MM.1S (cell line): ENCODE results near the gene UQCR10.

ENCODE experiments used
- DNase-seq: peaks from one replicate; pipeline ENCODE4 v3.0.0-alpha.2; 2015
- H2AFZ ChIP-seq: fragments of 300-600 bp; sonication (generic); 2 replicates; pipeline ENCODE4 v1.6.0; 2016; ENCODE audit warnings: antibody characterized with exemption, low read length
- H3F3A ChIP-seq: fragments of 300-600 bp; sonication (generic); 2 replicates; pipeline ENCODE4 v1.6.1; 2016; ENCODE audit warnings: mild to moderate bottlenecking, antibody characterized with exemption, low read length, moderate library complexity, mixed read lengths; ENCODE audit not compliant: insufficient read depth
- H3K27ac ChIP-seq: fragments of 300-600 bp; sonication (generic); 2 replicates; pipeline ENCODE4 v1.5.1; 2016; ENCODE audit warnings: mild to moderate bottlenecking, low read length
- H3K27me3 ChIP-seq: fragments of 300-600 bp; sonication (generic); replicated peaks from 2 replicates; pipeline ENCODE4 v1.6.0; 2016; ENCODE audit warnings: low read length; ENCODE audit not compliant: insufficient read depth
- H3K36me3 ChIP-seq: fragments of 300-600 bp; sonication (generic); replicated peaks from 2 replicates; pipeline ENCODE4 v1.6.1; 2016; ENCODE audit warnings: mild to moderate bottlenecking, low read length, mixed read lengths; ENCODE audit not compliant: insufficient read depth
- H3K4me1 ChIP-seq: fragments of 300-600 bp; sonication (generic); 2 replicates; pipeline ENCODE4 v1.6.1; 2016; ENCODE audit warnings: low read length, mixed read lengths
- H3K4me2 ChIP-seq: fragments of 300-600 bp; sonication (generic); 2 replicates; pipeline ENCODE4 v1.6.0; 2016; ENCODE audit warnings: low read depth, low read length
- H3K4me3 ChIP-seq: fragments of 300-600 bp; sonication (generic); 2 replicates; pipeline ENCODE4 v1.5.1; 2016; ENCODE audit warnings: low read length, mixed read lengths
- H3K79me2 ChIP-seq: fragments of 300-600 bp; sonication (generic); 2 replicates; pipeline ENCODE4 v1.6.1; 2016; ENCODE audit warnings: mixed run types, low read length, mixed read lengths
- H3K9ac ChIP-seq: fragments of 300-600 bp; sonication (generic); 2 replicates; pipeline ENCODE4 v1.6.1; 2016; ENCODE audit warnings: low read length, mixed read lengths
- H3K9me2 ChIP-seq: fragments of 300-600 bp; sonication (generic); replicated peaks from 2 replicates; pipeline ENCODE4 v1.6.1; 2016; ENCODE audit warnings: mild to moderate bottlenecking, low read length, mixed read lengths; ENCODE audit not compliant: insufficient read depth
- H3K9me3 ChIP-seq: fragments of 300-600 bp; sonication (generic); replicated peaks from 2 replicates; pipeline ENCODE4 v1.6.1; 2016; ENCODE audit warnings: mild to moderate bottlenecking, low read length, mixed read lengths; ENCODE audit not compliant: insufficient read depth
- H4K20me1 ChIP-seq: fragments of 300-600 bp; sonication (generic); 2 replicates; pipeline ENCODE4 v1.6.1; 2016; ENCODE audit warnings: mild to moderate bottlenecking, low read length, moderate library complexity, mixed read lengths; ENCODE audit not compliant: insufficient read depth
- EZH2 ChIP-seq: fragments of 300-600 bp; sonication (generic); optimal IDR thresholded peaks from 2 replicates; pipeline ENCODE3; 2017; ENCODE audit warnings: low read depth, mild to moderate bottlenecking, antibody characterized with exemption, low read length, mixed read lengths
- EZH2phosphoT487 ChIP-seq: fragments of 300-600 bp; sonication (generic); IDR thresholded peaks from 2 replicates; pipeline ENCODE4 v1.6.1; 2018; ENCODE audit warnings: antibody characterized with exemption, low read length
- TF ChIP-seq, protein P1 (sequence below): fragments of 300-600 bp; sonication (generic); IDR thresholded peaks from 2 replicates; pipeline ENCODE4 v1.5.1; 2016; ENCODE audit warnings: antibody characterized with exemption, low read length, mixed read lengths

Gene UQCR10

GRCh38 chr22:29726512-29727130 is 40.5 kb upstream of the UQCR10 start:
- H3K4me2 ChIP-seq = no peak overlapping the region
- no peaks in the 10 kb centered on the region for H3K79me2 ChIP-seq
- peaks cover 53% of the 10 kb centered on the region for H3K27me3 ChIP-seq
- no peak for DNase-seq
- H2AFZ ChIP-seq = no peak overlapping the region
- no peak overlapping the region for H3K9ac ChIP-seq
- H4K20me1 ChIP-seq = no peaks in the 10 kb centered on the region
- H3K27ac ChIP-seq = no peak overlapping the region
- no peaks in the 10 kb centered on the region for H3K9me2 ChIP-seq
- no peaks in the 10 kb centered on the region for H3F3A ChIP-seq
- H3K4me3 ChIP-seq = no peak overlapping the region
- no peaks in the 10 kb centered on the region for H3K36me3 ChIP-seq
- H3K4me1 ChIP-seq = no peaks in the 10 kb centered on the region
- no peak for TF ChIP-seq EZH2
- TF ChIP-seq, protein P1, sequence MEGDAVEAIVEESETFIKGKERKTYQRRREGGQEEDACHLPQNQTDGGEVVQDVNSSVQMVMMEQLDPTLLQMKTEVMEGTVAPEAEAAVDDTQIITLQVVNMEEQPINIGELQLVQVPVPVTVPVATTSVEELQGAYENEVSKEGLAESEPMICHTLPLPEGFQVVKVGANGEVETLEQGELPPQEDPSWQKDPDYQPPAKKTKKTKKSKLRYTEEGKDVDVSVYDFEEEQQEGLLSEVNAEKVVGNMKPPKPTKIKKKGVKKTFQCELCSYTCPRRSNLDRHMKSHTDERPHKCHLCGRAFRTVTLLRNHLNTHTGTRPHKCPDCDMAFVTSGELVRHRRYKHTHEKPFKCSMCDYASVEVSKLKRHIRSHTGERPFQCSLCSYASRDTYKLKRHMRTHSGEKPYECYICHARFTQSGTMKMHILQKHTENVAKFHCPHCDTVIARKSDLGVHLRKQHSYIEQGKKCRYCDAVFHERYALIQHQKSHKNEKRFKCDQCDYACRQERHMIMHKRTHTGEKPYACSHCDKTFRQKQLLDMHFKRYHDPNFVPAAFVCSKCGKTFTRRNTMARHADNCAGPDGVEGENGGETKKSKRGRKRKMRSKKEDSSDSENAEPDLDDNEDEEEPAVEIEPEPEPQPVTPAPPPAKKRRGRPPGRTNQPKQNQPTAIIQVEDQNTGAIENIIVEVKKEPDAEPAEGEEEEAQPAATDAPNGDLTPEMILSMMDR = no peak
- TF ChIP-seq EZH2phosphoT487 = no peak
- H3K9me3 ChIP-seq = no peaks in the 10 kb centered on the region

- DNase-seq = peak; percentile 9
- Histone ChIP-seq H3K4me2 (no peak overlapping the region), H3K9me3 (no peaks in the 10 kb centered on the region), H3K4me3 (no peak overlapping the region), H4K20me1 (no peaks in the 10 kb centered on the region), H3K27ac (no peak overlapping the region), H3K9ac (no peak overlapping the region), H3K27me3 (peaks cover 48% of the 10 kb centered on the region), H3K36me3 (no peaks in the 10 kb centered on the region), H3K79me2 (no peaks in the 10 kb centered on the region), H3F3A (no peaks in the 10 kb centered on the region), H2AFZ (no peak overlapping the region), H3K9me2 (no peaks in the 10 kb centered on the region), H3K4me1 (no peaks in the 10 kb centered on the region)
- TF ChIP-seq EZH2 = no peak
- TF ChIP-seq, protein P1 = peak; percentile 28
Observed at GRCh38 chr22:29727131-29727523, 40.0 kb upstream of the UQCR10 start.

DNA sequence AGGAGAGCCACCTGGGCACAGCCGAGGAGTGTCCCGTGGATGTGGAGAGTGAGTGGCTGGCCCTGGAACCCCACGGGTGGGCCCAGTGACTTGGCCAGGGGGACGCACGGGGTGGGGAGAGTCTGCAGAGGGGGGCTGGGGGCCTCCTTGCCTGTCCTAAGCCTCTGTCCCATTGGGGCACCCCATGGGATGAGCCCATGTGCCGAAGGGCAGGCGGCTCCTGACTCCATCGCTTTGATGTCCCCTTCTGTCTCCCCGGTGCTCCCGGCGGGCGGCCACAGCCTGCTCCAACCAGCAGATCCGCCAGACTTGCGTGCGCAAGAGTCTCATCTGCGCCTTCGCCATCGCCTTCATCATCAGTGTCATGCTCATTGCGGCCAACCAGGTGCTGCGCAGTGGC is 38.0 kb upstream of the UQCR10 start:
- peaks cover 27% of the 10 kb centered on the region for H3K27me3 ChIP-seq
- no peaks in the 10 kb centered on the region for H3K79me2 ChIP-seq
- no peaks in the 10 kb centered on the region for H3K36me3 ChIP-seq
- no peak overlapping the region for H3K27ac ChIP-seq
- no peaks in the 10 kb centered on the region for H3K9me2 ChIP-seq
- DNase-seq = no peak
- no peak overlapping the region for H2AFZ ChIP-seq
- H3K9me3 ChIP-seq = no peaks in the 10 kb centered on the region
- H3K4me3 ChIP-seq = no peak overlapping the region
- H3F3A ChIP-seq = no peaks in the 10 kb centered on the region
- H4K20me1 ChIP-seq = no peaks in the 10 kb centered on the region
- H3K9ac ChIP-seq = no peak overlapping the region
- TF ChIP-seq EZH2 (no peak), EZH2phosphoT487 (no peak)
- TF ChIP-seq, protein P1 = no peak
- H3K4me2 ChIP-seq = no peak overlapping the region
- no peaks in the 10 kb centered on the region for H3K4me1 ChIP-seq
